IMR-90 (cell line): ENCODE measurements around the gene CWH43. TPM values are rescaled to one million over a fixed set of nuclear protein-coding genes. Genes with fewer than 3 reads are reported as not detected.
A peak's percentile ranks its signal among the peaks of the same experiment; 100 is the strongest.
"Not testable (repeated sequence)": the region's sequence is repeated elsewhere in the genome, so short reads cannot be mapped to it uniquely, and the experiment has no call there.

Experiments used
- ATAC-seq: fragments of 200-7000 bp; cut with Tn5 transposase; 2 replicates; pipeline ENCODE4 v1.9.1; 2020; ENCODE audit warnings: low read depth, mild to moderate bottlenecking, moderate library complexity
- BruUV-seq: library from RNA; stranded (reverse); fragments of 400-500 nt; replicated peaks from 2 replicates; lab custom pipeline; 2021; lab: Mats Ljungman, UMichigan
- CTCF ChIA-PET: fragments of 300-600 bp; formaldehyde crosslinking; extraction: SDS; loops from one replicate; lab custom pipeline; 2021; ENCODE audit warnings: antibody characterized with exemption; lab: Yijun Ruan, JAX
- POLR2A ChIA-PET: fragments of 300-600 bp; sonication (Branson Sonifier 250); formaldehyde crosslinking; loops from one replicate; lab custom pipeline; 2022; ENCODE audit warnings: antibody characterized with exemption; ENCODE audit not compliant: unreplicated experiment; lab: Charles Lee
- DNase-seq: peaks from one replicate; pipeline ENCODE4 v3.0.0; 2013
- H2AFZ ChIP-seq: replicated peaks from 2 replicates; pipeline ENCODE3; 2013; ENCODE audit warnings: low read length, mild to moderate bottlenecking; ENCODE audit not compliant: poor library complexity
- H2AK5ac ChIP-seq: 2 replicates; pipeline ENCODE4 v1.6.1; 2013; ENCODE audit warnings: low read depth, low read length, inconsistent platforms
- H2AK9ac ChIP-seq: replicated peaks from 2 replicates; pipeline ENCODE3; 2013; ENCODE audit warnings: mild to moderate bottlenecking, low read depth, low read length, moderate library complexity; ENCODE audit not compliant: poor library complexity
- H2BK120ac ChIP-seq: 2 replicates; pipeline ENCODE4 v1.6.1; 2013; ENCODE audit warnings: low read depth, low read length, inconsistent platforms
- H2BK15ac ChIP-seq: 3 replicates; pipeline ENCODE4 v1.6.1; 2013; ENCODE audit warnings: low read depth, low read length, inconsistent platforms
- H2BK20ac ChIP-seq: 2 replicates; pipeline ENCODE4 v1.6.1; 2013; ENCODE audit warnings: low read depth, mild to moderate bottlenecking, inconsistent platforms, low read length, moderate library complexity
- H2BK5ac ChIP-seq: 2 replicates; pipeline ENCODE4 v1.6.1; 2013; ENCODE audit warnings: mild to moderate bottlenecking, low read depth, low read length, inconsistent platforms; ENCODE audit not compliant: poor library complexity, severe bottlenecking
- H3K14ac ChIP-seq: replicated peaks from 2 replicates; pipeline ENCODE4 v1.6.1; 2013; ENCODE audit warnings: low read depth, low read length, inconsistent platforms
- H3K18ac ChIP-seq: 2 replicates; pipeline ENCODE4 v1.6.1; 2013; ENCODE audit warnings: low read depth, low read length, control low read depth
- H3K23ac ChIP-seq: 2 replicates; pipeline ENCODE4 v1.6.1; 2013; ENCODE audit warnings: low read depth, low read length, inconsistent platforms
- H3K27ac ChIP-seq: 2 replicates; pipeline ENCODE4 v1.5.1; 2013; ENCODE audit warnings: mild to moderate bottlenecking, control low read depth, low read length; ENCODE audit not compliant: insufficient read depth
- H3K27me3 ChIP-seq: 2 replicates; pipeline ENCODE4 v1.6.1; 2013; ENCODE audit warnings: low read length; ENCODE audit not compliant: control insufficient read depth, insufficient read depth
- H3K36me3 ChIP-seq: 2 replicates; pipeline ENCODE4 v1.6.1; 2013; ENCODE audit warnings: low read length, mixed read lengths; ENCODE audit not compliant: control insufficient read depth, insufficient read depth
- H3K4ac ChIP-seq: 2 replicates; pipeline ENCODE4 v1.6.1; 2013; ENCODE audit warnings: low read depth, low read length, inconsistent platforms
- H3K4me1 ChIP-seq: 2 replicates; pipeline ENCODE4 v1.6.1; 2013; ENCODE audit warnings: low read length, mixed read lengths; ENCODE audit not compliant: control insufficient read depth, insufficient read depth
- H3K4me2 ChIP-seq: 2 replicates; pipeline ENCODE4 v1.6.1; 2013; ENCODE audit warnings: low read depth, mild to moderate bottlenecking, control low read depth, low read length, moderate library complexity
- H3K4me3 ChIP-seq: 2 replicates; pipeline ENCODE4 v1.5.1; 2013; ENCODE audit warnings: low read depth, mild to moderate bottlenecking, control low read depth, low read length, moderate library complexity; ENCODE audit not compliant: insufficient read depth
- H3K56ac ChIP-seq: 2 replicates; pipeline ENCODE4 v1.6.1; 2013; ENCODE audit warnings: low read length, inconsistent platforms; ENCODE audit not compliant: insufficient read depth; ENCODE audit errors: extremely low read depth
- H3K79me1 ChIP-seq, 2 experiments: 2 replicates each; pipeline ENCODE4 v1.6.1; 2013; ENCODE audit warnings: low read length in 2 of 2, inconsistent platforms in 1 of 2, low read depth in 1 of 2
- H3K9ac ChIP-seq: 2 replicates; pipeline ENCODE4 v1.6.1; 2013; ENCODE audit warnings: low read depth, low read length, control low read depth
- H3K9me1 ChIP-seq: 2 replicates; pipeline ENCODE4 v1.6.1; 2013; ENCODE audit warnings: low read length, inconsistent platforms; ENCODE audit not compliant: insufficient read depth
- H3K9me3 ChIP-seq: 2 replicates; pipeline ENCODE4 v1.6.1; 2013; ENCODE audit warnings: low read length; ENCODE audit not compliant: control insufficient read depth, insufficient read depth
- H4K20me1 ChIP-seq: 2 replicates; pipeline ENCODE4 v1.6.1; 2013; ENCODE audit warnings: low read length, inconsistent platforms; ENCODE audit not compliant: insufficient read depth
- H4K5ac ChIP-seq: 2 replicates; pipeline ENCODE4 v1.6.1; 2013; ENCODE audit warnings: mild to moderate bottlenecking, low read depth, low read length, control low read depth
- H4K8ac ChIP-seq, 2 experiments: 2 replicates each; pipeline ENCODE4 v1.6.1; 2013; ENCODE audit warnings: low read depth in 2 of 2, low read length in 2 of 2, control low read depth in 1 of 2, inconsistent platforms in 1 of 2
- H4K91ac ChIP-seq: 2 replicates; pipeline ENCODE4 v1.6.1; 2013; ENCODE audit warnings: low read depth, low read length, inconsistent platforms; ENCODE audit not compliant: insufficient read depth
- WGBS, 2 experiments: methylation state at CpG; one replicate each; pipeline versions ENCODE4 v1.1.5 to v1.1.7; 2013; ENCODE audit warnings: missing lambda C conversion rate in 2 of 2; ENCODE audit not compliant: insufficient read length in 1 of 2; ENCODE audit errors: extremely low coverage in 2 of 2; 5-methylcytosine and 5-hydroxymethylcytosine counted together
- dilution Hi-C: fragments of 300-500 bp; cut with HindIII; formaldehyde crosslinking; loops from one replicate; pipeline ENCODE4 v1.14.3; 2018; ENCODE audit warnings: low sequenced_read_pairs; ENCODE audit not compliant: unreplicated experiment
- in situ Hi-C: fragments of 300-500 bp; cut with MboI; formaldehyde crosslinking; loops from 3 replicates; pipeline ENCODE4 v1.14.3; 2019; ENCODE audit warnings: low sequenced_read_pairs, inconsistent platforms, mixed read lengths
- intact Hi-C: fragments of 100-400 bp; cut with micrococcal nuclease; formaldehyde crosslinking; loops from 2 replicates; pipeline ENCODE4 v1.10.0; 2022
- polyA plus RNA-seq, 3 experiments: library from polyadenylated mRNA; depleted of rRNA; stranded (reverse); fragments of >200 nt; gene quantifications; 2 replicates each; pipeline ENCODE4 v1.2.3, GENCODE V29; 2012; ENCODE audit warnings: low replicate concordance in 1 of 3
- total RNA-seq: library from RNA; depleted of rRNA; stranded (reverse); fragments of >200 nt; gene quantifications from 2 replicates; pipeline ENCODE4 v1.2.3, GENCODE V29; 2012

Gene CWH43
- total and polyA plus RNA-seq, 2 of the 4 experiments (the other 2 are of a cell fraction): not detected

GRCh38 chr4:49096215-49096614 lies 110.1 kb downstream of the CWH43 start:
- H2BK120ac ChIP-seq, H2AFZ ChIP-seq, H4K20me1 ChIP-seq, H3K9me1 ChIP-seq, H3K56ac ChIP-seq, H4K8ac ChIP-seq, H3K4ac ChIP-seq, H4K91ac ChIP-seq, H3K18ac ChIP-seq, H3K4me2 ChIP-seq, H3K23ac ChIP-seq, H3K36me3 ChIP-seq, in situ Hi-C loops, H3K4me1 ChIP-seq, H2BK15ac ChIP-seq, ATAC-seq, H3K27me3 ChIP-seq, intact Hi-C loops, H2BK20ac ChIP-seq, H3K9ac ChIP-seq, H3K14ac ChIP-seq, H3K4me3 ChIP-seq, H3K79me1 ChIP-seq, BruUV-seq, H2AK5ac ChIP-seq, H2AK9ac ChIP-seq, POLR2A ChIA-PET, H4K5ac ChIP-seq, dilution Hi-C loops, DNase-seq, H3K27ac ChIP-seq, CTCF ChIA-PET: not testable (repeated sequence)
- WGBS, 2 experiments: 61 to 100% methylated on average over 2 to 11 of the region's 11 CpGs
- H2BK5ac ChIP-seq: peak overlapping the region; percentile 84
- H3K9me3 ChIP-seq: peaks cover 33% of the 10 kb centered on the region

GRCh38 chr4:49096627-49097026 lies 110.6 kb downstream of the CWH43 start:
- H3K56ac ChIP-seq, POLR2A ChIA-PET, H4K91ac ChIP-seq, in situ Hi-C loops, BruUV-seq, intact Hi-C loops, H3K9ac ChIP-seq, H3K4me1 ChIP-seq, H3K27ac ChIP-seq, CTCF ChIA-PET, H4K20me1 ChIP-seq, H2AK5ac ChIP-seq, DNase-seq, H3K79me1 ChIP-seq, H3K14ac ChIP-seq, H3K4me3 ChIP-seq, H2BK20ac ChIP-seq, dilution Hi-C loops, H3K27me3 ChIP-seq, H4K8ac ChIP-seq, H4K5ac ChIP-seq, H2AK9ac ChIP-seq, H2AFZ ChIP-seq, H2BK15ac ChIP-seq, H3K4me2 ChIP-seq, H2BK120ac ChIP-seq, H3K18ac ChIP-seq, H3K4ac ChIP-seq, H3K23ac ChIP-seq, H3K9me1 ChIP-seq, H3K36me3 ChIP-seq: not testable (repeated sequence)
- peak overlapping the region; percentile 84 for H2BK5ac ChIP-seq
- 56 to 100% methylated on average over 4 to 8 of the region's 8 CpGs for WGBS, 2 experiments
- ATAC-seq: peak; percentile 48
- peaks cover 30% of the 10 kb centered on the region; the same call in 1 of the 2 replicates for H3K9me3 ChIP-seq
